ENCODE results near the gene ERCC6. TPM values are rescaled to one million over a fixed set of nuclear protein-coding genes. Genes with fewer than 3 reads are reported as not detected.

The ERCC6 gene
- total RNA-seq, 2 donors from 2014 or later = 17.0 to 17.3 TPM

DNA sequence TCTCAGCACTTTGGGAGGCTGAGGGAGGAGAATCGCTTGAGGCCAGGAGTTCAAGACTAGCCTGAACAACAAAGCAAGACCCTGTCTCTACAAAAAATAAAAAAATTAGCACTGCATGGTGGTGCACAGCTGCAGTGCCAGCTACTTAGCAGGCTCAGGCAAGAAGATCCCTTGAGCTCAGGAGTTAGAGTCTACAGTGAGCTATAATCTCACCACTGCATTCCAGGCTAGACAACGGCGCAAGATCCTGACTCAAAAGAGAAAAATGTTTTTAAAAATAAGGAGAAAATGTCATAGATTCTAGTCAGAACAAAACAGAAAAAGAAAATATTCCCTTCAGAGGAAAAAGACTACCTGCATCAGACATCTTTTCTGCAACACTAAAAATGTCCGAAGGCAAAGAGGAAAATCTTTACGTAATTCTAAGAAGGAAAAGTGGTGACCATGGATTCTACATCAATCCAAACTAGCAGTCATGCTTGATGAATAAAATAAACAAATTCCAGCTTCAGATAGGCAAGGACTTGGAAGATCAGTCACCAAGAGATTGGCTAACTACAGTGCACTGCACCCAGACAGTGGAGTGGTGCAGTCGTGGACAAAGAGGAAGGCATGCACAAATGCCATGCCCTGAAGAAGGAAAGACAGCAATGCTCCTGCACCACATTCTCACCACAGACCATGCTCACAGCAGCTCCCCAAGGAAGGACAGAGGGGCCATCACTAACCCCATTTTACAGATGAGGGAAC lies 54.3 kb downstream of the ERCC6 start:
- intact Hi-C loops (cut with DNase I) = no loop called here

DNA sequence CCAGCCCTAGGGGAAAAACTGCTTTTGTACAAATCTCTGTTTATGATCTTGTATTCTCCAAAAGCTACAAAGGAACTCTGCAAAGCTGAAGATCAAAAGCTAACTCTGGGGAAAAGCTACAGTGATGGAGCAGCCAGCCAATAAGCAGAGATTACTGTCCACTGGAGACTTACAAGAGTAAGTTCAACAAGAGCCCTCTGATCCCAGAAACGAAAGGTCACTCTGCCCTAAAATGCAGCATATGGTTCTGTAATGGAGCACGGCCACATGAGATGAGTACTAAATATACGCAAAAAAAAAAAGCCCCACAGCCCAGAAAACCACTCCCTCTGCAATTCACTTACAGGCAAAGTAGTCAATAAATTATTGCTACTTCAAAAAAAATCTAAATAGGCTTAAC lies 60.1 kb downstream of the ERCC6 start:
- DNase-seq (ENCODE audit: low spot score) = no peak
- intact Hi-C loops (cut with DNase I) = no loop called here

More for the DNA sequence above, 54.3 kb downstream of the ERCC6 start:
- no peak for DNase-seq (ENCODE audit: low spot score)

DNA sequence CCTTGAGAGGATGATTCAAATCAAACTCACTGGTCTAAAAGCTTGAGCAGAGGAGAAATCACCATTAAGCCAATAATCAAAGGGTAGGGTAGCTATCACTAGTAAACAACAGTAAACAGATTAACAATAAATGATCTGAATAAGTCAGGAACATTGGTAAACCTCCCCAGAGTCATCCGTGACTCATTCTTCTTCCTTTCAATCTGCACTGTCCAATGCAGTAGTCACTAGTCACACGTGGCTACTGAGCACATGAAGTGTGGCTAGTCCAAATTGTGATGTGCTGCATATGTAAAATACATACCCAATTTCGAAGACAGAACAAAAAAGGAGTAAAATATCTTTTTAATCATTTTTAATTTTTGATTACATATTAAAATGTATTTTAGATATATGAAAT lies 64.0 kb downstream of the ERCC6 start:
- intact Hi-C loops (cut with DNase I) = no loop called here
- DNase-seq (ENCODE audit: low spot score) = no peak

DNA sequence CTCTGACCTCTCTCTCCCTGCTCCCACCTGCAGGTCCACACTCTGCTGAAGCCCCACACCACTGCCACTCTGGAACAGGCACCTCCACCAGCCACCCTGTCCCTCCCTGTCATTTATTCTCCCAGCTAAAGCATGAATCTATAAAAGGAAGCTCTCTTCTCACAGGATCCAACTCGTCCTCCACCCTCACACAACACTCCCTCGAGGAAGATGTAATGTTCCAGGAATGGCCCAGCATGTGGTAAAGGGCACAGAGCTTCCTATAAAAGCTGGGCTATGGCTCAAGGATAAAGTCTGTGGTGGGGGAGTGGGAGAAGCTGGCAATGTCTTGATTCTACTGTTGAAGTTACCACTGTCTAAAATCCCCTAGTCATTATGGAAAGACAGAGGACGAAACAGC lies 67.4 kb downstream of the ERCC6 start:
- no peak for DNase-seq (ENCODE audit: low spot score)
- intact Hi-C loops (cut with DNase I) = no loop called here

DNA sequence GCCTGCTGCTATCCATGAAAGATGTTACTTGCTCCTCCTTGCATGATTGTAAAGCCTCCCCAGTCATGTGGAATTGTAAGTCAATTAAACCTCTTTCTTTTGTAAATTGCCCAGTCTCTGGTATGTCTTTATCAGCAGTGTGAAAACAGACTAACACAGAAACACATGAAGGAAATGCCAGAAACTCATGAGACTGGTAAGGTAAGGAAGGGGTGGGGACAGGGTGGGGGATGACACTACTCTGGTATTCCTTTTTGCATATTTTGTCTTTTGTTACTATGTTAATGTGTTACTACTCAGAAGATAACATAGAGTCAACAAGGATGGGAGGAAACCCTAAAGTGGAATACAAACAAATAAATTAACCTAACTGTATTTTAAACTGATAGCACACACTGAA lies 73.2 kb downstream of the ERCC6 start:
- no peak for DNase-seq (ENCODE audit: low spot score)
- intact Hi-C loops (cut with DNase I) = no loop called here

Other genes starting within 250 kb of the ERCC6 start
- under 1 TPM; 0.10 to 0.23 TPM for gene C10orf71, start 240.0 kb downstream of the ERCC6 start, total RNA-seq
- not detected for gene DRGX, start 143.0 kb downstream of the ERCC6 start, total RNA-seq
- not detected for gene SLC18A3, start 71.2 kb upstream of the ERCC6 start, total RNA-seq
- gene CHAT, start 74.9 kb upstream of the ERCC6 start, total RNA-seq = not detected
- not detected for gene C10orf53, start 140.5 kb upstream of the ERCC6 start, total RNA-seq
- gene OGDHL, start 223.2 kb upstream of the ERCC6 start, total RNA-seq = not detected

Measured in posterior vena cava (tissue), 2 donors.